Measurements from ENCODE around the gene ADAMTS15.

Gene ADAMTS15

DNA sequence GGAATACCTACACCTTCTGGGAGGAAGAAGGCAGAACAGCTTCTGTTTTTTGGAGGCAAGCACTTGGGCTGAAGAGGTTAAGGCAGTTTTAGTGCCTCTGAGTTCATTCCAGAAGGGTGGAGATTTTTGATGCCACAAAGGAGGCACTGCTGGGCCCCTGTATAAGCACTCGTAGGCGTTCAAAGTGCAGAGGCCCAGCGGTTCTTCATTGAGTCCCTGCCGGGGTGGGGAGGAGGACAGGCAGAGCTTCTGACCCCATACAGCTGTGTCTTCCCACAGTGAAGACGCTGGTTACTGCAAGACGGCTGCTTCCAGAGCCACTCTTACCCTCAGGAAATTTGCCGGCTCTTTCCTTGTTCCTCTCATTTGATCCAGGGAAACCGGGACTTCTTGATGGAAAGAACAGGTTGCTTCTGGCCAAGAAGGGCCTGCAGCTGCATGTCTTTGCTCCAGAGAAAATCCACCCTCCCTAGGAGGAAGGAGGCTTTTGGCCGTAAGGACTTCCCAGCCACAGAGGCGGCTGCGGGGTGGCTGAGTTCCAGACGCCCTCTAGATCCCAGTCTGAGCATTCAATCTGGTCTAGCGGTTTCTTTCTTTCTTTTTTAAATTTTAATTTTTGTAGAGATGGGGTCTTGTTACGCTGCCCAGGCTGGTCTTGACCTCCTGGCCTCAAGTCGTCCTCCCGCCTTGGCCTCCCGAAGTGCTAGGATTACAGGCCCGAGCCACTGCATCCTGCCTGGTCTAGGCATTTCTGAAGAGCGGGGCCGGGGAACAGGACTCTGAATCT, 9.4 kb downstream of the ADAMTS15 start:
- DNase-seq (ENCODE audit: low read depth, low spot score): no peak

DNA sequence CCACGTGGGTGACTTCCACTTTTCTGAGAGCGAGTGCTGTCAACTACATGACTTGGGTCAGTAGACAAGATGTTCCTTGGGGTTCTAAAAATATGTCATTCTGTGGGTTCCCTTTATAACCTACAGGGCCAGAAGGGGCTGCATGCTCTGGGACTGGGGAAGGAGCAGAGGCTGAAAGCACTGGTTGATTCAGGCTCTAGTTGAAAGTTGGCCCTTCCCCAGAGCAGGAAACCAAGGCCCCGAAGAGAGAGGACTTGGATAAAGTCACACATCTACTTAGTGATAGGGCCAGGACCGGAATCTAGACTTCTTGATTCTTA, 9.9 kb downstream of the ADAMTS15 start:
- no peak for DNase-seq (ENCODE audit: low read depth, low spot score)

DNA sequence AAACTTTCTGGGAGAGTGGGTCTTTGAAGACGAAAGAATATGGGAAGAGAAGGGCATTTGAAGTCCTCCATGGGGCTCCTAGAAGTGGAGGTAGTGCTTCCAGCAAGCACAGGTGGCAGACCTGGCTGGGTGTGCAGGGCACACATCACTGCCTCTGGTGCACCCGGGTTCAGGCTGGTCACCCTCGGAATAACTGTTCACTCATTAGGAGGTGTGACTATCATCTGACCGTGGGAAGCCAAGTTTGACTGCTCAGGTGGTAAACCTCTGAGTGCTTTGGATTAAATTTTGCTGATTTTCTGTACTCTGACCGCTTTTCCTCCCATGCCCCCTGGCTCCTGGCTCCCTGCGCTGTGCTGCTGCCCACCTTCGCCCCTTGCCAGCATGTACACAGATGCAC, 11.1 kb downstream of the ADAMTS15 start:
- no peak for DNase-seq (ENCODE audit: low read depth, low spot score)

DNA sequence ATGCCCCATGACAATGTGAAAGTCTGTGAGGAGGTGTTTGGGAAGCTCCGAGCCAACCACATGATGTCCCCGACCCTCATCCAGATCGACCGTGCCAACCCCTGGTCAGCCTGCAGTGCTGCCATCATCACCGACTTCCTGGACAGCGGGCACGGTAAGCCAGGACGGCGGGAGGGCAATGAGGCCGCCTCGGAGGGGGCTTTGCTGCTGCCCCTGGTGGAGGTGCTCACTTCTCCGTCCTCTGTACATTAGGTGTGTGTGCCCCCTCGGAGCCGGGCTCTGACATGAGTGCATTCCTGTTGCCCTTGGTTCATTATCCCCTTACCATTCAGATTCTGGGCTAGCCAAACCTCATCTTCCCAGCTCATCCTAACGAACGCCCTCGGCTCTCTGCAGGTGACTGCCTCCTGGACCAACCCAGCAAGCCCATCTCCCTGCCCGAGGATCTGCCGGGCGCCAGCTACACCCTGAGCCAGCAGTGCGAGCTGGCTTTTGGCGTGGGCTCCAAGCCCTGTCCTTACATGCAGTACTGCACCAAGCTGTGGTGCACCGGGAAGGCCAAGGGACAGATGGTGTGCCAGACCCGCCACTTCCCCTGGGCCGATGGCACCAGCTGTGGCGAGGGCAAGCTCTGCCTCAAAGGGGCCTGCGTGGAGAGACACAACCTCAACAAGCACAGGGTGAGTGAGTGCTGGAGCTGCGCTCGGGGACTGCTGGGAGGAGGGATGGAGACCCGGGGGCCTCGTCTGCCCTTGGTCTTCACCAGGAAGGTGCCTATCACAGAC, 13.8 kb downstream of the ADAMTS15 start:
- DNase-seq (ENCODE audit: low read depth, low spot score): no peak

DNA sequence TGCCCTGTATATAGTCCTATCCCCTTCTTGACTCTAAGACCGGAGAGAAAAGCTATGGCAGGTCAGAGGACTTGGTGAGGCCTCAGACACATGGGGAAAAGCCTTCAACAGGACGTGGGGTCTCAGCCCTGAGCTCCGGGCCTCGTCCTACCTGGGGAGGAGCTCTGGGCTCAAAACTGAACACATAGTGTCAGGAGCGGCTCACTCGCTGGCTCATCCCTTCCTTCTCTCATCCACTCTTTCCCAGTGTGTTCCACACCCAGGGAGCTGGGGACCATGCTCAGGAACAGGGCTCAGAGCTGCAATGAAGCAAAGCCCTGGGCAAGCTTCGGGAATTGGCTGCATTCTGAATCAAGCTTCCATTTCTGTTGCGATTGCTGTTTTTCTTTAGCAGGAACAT, 14.5 kb downstream of the ADAMTS15 start:
- DNase-seq (ENCODE audit: low read depth, low spot score): no peak

DNA sequence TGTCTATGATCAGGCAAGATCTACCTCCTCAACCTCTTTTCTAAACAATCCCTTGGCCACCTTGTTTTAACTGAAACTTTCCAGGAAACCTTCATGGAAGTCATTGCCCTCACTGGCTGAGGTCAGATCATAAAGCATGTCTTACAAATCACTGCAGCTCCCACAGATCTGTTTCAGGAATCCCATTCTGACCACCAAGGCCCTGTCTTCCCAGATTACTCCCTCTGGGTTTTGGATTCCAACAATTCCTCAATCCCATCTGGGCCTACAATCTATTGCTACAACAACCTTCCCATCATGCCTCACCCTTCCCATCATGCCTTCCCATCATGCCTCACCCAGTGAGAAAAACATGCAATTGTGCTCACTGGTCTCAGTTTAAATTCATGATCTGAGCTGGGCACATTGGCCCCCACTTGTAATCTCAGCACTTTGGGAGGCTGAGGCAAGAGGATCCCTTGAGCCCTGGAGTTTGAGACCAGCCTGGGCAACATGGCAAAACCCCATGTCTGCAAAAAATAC, 15.9 kb downstream of the ADAMTS15 start:
- no peak for DNase-seq (ENCODE audit: low read depth, low spot score)

DNA sequence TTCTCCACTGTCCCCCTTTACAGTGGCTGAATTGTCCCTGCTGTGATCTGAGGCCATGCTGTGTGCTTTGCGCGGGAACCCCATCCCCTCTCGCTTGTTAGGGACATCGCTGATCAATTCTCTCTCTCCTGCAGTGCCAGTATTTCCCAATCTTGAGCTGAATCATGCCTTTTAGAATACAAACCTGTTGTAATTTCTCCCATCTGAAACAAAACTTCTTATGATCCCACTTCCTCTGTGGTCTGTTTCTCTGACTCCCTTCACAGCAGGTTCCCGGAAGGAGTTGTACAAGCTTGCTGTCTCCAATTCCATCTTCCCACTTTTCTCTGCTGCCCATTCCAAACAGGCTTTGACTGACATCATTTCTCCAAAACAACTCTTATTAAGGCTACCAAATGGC, 16.8 kb downstream of the ADAMTS15 start:
- no peak for DNase-seq (ENCODE audit: low read depth, low spot score)

DNA sequence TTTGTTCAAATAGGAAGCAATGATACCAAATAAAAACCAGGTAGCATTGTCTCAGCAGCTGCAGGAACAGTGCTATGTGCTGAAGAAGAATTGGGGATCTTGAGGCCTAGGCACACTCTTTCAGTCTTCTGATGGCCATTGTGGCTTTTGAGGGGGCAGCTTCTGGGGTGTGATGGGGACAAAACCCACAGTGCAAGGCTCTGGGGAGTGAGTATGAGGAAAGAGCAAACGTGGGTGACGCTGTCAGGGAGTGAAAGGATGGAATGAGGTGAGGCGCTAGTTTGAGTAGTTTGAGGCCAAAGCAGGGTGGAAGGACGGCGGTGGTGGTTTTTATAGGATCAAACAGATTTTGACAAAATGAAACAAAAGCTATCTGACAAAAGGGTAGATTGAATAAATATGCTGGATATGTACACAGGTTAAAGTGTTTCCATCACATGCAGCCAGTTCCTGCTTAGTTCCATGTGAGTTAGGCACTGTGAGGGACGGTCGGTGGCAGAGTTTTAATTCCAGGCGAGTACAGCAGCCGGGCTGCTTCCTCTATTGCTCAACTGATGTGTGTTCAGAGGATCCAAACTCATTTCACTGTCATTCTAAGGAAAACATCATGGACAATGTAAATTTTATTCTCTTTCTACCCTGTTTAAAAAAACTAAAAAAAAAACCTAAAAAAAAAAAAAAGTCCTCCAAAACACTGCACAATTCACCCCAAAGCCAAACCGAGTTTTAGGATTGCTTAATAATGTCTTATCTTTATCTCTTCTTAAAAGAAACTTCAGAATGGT, 18.9 kb downstream of the ADAMTS15 start:
- DNase-seq (ENCODE audit: low read depth, low spot score): no peak

DNA sequence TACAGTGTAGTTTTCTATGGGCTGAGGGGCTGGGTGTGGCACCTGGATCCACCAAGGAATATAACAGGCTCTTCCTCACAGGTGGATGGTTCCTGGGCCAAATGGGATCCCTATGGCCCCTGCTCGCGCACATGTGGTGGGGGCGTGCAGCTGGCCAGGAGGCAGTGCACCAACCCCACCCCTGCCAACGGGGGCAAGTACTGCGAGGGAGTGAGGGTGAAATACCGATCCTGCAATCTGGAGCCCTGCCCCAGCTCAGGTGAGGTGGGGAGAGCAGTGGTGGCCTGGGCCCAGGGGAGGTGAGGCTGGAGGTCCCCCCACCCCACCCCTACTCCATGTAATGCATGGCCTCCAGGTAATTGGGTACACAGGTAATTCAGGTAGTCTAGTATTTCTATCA, 20.7 kb downstream of the ADAMTS15 start:
- DNase-seq (ENCODE audit: low read depth, low spot score): no peak

DNA sequence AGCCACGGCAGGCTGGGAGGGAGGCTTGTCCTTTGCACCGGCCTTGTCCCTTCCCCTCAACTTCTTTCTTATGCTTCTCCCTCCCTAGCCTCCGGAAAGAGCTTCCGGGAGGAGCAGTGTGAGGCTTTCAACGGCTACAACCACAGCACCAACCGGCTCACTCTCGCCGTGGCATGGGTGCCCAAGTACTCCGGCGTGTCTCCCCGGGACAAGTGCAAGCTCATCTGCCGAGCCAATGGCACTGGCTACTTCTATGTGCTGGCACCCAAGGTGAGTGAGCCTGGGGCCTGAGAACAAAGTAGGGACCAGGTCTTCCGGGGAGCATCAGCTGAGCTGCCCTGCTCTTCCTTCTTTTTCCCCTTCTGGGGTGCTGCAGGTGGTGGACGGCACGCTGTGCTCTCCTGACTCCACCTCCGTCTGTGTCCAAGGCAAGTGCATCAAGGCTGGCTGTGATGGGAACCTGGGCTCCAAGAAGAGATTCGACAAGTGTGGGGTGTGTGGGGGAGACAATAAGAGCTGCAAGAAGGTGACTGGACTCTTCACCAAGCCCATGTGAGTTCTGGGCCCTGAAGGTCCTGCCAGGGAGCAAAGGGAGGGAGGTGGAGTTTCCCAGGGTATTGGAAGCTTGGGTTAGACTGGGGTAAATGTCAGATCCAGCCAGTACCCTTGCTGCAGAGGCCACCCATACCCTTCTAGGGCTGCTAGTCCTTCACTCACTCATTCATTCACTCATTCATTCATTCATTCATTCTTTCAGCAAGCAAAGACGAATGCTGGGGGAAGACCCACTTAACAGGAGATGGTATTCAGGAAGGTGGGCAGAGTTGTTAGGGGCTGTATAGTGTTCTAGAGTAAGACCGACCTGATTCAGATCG, 22.6 kb downstream of the ADAMTS15 start:
- DNase-seq (ENCODE audit: low read depth, low spot score): no peak

DNA sequence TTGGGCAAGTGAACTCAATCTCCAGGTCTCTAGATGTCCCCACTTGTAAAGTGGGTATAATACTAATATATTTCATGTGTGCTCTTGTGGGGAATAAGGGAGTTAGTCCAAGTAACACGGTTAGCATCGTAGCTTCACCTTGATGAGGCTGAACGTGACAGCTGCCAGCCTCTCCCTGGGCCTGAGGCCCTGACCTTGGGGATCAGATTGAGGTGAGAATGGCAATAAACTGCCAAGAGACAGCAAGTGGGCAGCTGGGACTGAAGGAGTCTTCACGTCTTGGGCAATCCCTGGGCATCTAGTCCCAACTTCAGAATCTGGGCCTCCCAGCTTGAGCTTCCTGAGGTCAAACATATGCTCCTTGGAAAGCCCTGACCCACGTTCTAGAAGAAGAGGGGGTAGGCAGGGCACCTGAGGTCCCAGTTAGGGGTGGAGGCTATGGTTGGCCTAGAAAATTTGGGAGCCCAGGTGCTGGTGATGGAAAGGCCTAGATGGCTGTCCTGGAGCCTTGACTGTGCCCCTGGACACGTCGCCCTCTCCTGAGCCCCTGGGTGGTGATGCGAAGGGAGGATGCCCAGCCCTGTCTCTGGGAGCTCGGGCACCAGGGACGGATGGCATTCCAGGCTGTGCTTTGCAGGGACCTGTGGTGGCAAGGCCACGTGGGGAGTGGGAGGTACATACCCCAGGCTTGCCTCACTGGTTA, 23.4 kb downstream of the ADAMTS15 start:
- no peak for DNase-seq (ENCODE audit: low read depth, low spot score)

DNA sequence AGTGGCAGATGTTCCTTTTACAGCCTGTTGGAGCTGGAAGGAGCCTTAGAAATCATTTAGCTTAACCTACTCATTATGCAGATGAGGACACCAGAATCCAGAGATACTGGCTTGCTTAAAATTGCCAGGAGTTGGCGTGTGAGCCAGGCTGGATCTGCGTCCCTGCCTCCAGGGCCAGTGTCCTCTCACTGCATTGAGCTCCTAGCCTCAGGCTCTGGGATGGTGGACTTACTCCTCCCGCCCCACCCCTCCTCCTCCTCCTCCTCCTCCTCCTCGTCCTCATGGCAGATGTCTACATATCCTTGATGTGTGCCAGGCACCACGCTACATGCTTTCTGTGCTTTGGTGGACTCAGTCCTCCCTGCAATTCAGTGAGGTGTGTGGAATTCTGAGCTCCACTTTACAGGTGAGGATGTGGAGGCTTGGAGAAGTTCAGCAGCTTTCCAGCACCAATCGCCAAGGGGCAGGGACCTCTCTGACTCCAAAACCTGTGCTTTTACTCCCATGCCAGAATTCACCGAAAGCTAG, 24.1 kb downstream of the ADAMTS15 start:
- no peak for DNase-seq (ENCODE audit: low read depth, low spot score)

DNA sequence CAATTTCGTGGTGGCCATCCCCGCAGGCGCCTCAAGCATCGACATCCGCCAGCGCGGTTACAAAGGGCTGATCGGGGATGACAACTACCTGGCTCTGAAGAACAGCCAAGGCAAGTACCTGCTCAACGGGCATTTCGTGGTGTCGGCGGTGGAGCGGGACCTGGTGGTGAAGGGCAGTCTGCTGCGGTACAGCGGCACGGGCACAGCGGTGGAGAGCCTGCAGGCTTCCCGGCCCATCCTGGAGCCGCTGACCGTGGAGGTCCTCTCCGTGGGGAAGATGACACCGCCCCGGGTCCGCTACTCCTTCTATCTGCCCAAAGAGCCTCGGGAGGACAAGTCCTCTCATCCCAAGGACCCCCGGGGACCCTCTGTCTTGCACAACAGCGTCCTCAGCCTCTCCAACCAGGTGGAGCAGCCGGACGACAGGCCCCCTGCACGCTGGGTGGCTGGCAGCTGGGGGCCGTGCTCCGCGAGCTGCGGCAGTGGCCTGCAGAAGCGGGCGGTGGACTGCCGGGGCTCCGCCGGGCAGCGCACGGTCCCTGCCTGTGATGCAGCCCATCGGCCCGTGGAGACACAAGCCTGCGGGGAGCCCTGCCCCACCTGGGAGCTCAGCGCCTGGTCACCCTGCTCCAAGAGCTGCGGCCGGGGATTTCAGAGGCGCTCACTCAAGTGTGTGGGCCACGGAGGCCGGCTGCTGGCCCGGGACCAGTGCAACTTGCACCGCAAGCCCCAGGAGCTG, 24.8 kb downstream of the ADAMTS15 start:
- DNase-seq (ENCODE audit: low read depth, low spot score): no peak

DNA sequence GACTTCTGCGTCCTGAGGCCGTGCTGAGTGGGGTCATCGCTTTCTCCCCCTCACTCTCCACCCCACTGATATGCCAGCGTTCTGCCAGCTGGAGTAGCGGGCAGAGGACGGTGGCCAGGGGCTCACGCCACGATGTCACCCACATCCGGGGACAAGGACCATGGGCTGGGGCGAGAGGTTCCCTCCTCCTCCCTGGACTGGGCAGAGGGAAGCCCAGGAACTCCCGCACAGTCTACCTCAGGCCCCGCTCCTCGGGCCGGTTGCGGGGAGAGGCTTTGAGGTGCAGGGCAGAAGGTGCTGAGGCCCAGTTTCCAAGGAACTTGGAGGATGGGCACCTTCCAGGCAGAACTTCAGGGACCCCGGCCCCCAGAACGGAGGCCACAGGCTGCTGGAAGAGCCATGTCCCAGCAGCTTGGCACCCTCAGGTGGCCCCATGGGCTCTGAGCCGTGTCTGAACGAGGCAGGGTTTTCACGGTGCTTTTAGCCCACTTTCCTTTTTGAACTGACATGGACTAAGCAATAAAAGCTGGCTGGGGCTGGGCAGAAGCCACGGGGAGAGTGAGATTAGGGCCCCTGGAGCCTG, 25.4 kb downstream of the ADAMTS15 start:
- no peak for DNase-seq (ENCODE audit: low read depth, low spot score)

DNA sequence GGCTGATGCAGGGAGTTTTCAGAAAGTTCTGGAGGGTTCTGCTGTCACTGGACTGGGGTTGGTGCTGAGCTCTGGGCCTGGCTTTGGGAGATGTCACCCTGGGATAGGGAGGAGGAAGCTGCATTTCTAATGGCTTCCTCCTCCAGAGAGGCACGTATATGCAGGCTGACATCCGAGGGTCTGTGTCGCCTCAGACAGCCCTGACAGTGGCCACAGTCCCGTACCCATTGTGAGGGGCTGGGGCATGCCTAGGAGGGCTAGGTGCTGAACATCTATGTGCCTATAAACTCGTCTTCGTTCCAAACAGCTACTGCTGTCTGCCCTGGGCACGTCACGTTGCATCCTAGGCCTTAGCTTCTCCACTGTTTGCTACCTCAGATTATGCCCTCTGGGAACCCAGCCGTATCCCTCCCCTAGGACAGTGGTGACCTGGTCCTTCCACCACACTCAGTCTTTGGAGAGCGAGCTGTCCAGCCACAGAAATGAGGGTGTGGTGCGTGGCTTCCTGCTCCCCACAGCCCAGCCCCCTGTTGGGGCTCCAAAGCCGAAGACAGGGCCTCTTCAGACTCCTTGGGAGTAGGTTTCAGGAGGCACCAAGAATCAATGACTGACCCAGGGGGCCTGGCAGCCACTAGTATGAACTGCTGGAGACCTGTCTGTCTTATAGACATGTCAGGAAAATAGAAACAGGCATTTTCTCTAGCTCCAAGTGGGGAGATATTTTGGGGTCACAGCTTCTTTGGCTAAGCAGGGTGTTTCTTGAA, 26.4 kb downstream of the ADAMTS15 start:
- no peak for DNase-seq (ENCODE audit: low read depth, low spot score)

DNA sequence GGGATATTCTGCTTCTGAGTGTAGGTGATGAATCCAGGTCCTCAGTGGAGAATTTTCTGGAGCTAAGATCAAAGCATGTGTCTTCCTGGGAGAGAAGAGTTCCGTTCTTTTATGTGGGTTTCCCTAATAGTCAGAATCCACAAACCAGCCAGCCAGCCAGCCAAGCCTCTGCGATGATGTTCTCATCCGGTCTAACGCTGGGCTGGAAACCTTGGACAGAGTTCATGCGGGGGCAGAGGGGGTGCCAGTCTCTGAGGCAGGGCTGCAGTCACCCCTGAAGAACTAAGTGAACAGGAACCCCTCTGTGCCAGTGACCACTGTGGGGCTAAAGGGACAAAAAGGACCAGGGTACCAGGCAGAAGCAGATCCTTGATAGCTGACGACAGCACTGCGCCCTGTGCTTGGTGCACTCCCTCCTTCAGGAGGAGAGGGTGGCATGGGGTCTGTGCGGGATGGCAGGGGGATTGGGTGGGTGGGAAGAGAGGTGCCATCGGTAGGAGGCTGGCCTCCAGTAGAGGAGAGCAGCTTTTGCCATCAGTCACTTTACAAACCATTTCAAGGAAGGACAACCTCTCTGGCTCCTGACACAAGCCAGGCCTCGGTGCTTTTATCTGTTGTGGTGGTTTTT, 27.1 kb downstream of the ADAMTS15 start:
- DNase-seq (ENCODE audit: low read depth, low spot score): no peak

DNA sequence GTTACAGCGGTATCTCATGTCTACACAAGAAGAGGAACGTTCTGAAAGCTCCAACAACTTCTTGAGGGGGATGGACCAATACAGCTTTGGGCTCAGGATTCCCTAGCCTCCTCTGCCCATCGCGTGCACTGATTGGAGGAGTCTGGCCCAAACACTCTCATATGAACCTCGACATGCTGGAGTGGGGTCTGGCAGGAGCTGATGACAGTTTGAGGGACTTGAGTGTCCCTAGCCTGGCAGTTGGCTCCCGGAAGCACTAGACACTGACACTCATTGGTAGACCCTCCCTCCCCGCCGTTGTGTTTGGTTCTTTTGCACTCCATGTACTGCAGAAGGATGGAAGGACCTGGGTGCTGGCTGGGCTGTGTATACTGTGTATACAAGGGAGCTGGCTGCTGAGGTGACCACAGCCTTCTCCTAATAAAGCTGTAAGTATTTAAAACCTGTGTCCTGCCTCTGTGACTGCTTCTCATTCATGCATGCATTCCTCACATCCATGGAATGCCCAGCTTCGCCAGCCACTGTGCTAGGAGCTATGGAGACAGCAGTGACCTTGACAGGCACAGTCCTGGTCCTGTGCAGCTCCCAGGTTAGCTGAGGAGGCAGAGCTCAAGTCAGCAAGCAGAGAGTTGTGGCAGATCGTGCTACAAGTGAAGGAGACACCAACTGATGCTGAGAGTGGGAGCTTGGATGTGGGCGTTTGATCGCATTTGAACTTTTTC, 27.9 kb downstream of the ADAMTS15 start:
- DNase-seq (ENCODE audit: low read depth, low spot score): no peak

All from iPS DF 19.7 (cell line).